Stimulated activated CD8-positive, alpha-beta memory T cell treated with anti-CD3 and anti-CD28 coated beads, Interleukin-2, amount 100 ng/mL, for 48 hours (primary cell): ENCODE data around the gene KIF17.
"Not testable (repeated sequence)": the region's sequence is repeated elsewhere in the genome, so short reads cannot be mapped to it uniquely, and the experiment has no call there.

Source experiments
- DNase-seq, 2 donors: peaks; one replicate each; pipeline ENCODE4 v3.0.0-alpha.2; 2020; ENCODE audit warnings: low read depth in 2 of 2

Gene KIF17

DNA sequence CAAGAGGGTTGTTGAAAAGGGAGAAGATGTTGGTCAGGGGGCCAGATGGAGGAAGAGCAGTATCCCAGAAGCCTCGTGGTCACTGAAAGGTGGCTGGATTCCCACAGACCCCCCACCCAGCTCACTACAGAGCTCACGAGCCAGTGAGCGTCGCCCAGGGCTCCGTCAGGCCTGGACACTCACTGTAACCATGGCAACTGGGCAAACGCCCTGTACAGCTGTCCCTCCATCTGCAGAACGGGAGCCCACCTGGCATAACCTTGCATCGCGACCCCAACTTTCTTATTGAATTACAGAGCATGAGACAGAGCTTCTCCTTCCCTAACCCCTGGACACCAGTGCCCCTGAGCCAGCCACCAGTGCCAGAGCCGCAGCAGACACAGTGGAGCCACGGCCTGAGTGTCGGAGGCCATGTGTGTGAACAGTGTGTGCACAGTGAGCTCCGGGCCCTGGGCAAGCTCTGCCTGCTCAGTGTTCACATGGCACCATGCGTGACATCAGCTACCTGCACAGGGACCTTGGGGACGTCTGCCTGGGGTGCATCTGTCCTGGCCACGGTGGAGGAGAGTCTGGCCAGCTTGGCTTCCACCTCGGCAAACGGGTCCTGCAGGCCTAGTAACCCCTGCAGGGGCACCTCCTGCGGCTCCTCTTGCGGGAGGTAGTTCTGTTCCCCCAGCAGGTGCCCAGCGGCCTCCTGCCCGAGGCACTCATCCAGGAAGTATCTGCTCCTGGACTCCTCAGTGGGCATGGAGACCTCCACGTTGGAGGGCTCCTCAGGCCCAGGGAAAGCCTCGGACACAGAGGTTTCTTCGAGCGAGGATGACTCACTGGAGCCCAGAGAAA, 30.7 kb downstream of the KIF17 start:
- no peak for DNase-seq

- DNase-seq: no peak
Measured at GRCh38 chr1:20685741-20686140, 32.1 kb downstream of the KIF17 start.

DNA sequence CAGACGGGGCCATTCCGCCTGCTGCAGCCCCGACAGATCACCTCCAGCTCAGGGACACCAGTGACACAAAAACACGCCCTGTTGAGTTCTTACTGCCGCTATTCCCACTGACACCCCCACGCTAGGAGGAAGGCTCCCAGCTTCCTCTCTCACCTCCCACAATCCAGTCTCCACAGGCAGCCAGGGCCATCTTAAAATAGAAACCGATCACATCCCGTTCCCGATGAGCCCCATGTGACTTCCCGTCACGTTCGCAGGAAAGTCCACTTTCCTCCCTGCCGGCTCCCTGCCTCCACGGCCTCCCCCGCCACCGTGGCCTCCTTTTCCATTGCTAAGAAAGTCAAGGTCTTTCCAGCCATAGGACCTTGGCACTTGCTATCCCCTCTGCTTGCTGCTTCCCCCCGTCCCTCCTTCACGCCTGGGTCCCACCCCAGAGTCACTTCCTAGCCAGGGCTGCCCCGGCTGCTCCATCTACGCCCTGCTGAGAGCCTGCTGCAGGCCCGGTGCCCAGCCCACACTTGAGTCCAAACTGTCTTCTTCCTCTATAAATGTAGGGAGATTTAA, 32.6 kb downstream of the KIF17 start:
- no peak for DNase-seq

DNA sequence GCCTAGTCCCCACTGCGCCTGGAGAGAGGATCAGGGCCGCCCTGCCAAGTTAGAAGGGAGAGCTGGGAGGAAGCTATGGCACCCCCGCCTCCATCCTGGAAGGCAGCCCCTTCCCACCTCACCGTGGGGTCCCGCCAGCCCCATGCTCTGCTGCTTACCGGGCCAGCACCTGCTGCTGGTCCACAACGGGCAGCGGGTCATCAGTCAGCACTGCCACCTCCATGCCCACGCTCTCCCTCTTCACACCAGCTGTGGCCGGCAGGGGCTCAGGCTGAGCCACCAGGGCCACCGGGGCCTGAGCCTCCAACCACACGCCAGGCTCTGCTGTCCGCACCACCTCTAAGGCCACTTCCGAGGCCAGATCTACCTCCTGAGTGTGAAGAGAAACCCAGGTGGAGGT, 33.2 kb downstream of the KIF17 start:
- DNase-seq: no peak

- DNase-seq: no peak
Measured at GRCh38 chr1:20684050-20684620, 33.7 kb downstream of the KIF17 start.

GRCh38 chr1:20683614-20684013, 34.2 kb downstream of the KIF17 start:
- no peak for DNase-seq

DNA sequence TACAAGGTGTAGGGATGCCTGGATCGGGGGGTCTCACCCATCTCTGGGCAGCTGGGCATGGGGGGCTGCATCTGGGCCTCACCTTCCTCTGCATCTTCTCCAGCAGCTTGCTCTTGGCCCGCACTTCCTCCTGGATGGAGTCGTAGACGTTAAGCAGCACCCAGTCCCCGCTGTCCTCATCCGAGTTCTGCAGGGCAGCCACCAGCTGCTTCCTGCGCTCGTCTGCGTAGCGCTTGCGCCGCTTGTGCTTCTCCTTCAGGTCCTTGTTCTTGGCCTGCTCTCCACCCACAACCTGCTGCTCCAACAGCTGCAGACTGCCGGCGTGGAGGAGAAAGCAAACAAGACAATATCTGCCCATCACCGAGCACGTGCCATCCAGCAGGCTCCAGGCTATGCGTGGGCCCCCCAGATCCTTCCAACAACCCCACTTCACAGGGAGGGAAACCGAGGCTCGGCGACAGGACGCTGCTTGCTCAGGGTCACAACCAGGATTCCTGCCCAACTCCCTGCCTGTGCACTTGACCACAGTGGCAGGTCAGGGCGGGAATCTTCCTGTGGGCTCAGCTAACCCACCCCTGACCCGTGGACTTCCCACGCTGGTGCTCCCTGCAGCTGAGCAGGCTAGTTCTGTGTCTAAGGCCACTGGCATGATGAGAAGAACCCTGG, 35.1 kb downstream of the KIF17 start:
- no peak for DNase-seq

GRCh38 chr1:20681999-20682398, 35.8 kb downstream of the KIF17 start:
- no peak for DNase-seq

GRCh38 chr1:20680269-20680668, 37.5 kb downstream of the KIF17 start:
- no peak for DNase-seq

DNA sequence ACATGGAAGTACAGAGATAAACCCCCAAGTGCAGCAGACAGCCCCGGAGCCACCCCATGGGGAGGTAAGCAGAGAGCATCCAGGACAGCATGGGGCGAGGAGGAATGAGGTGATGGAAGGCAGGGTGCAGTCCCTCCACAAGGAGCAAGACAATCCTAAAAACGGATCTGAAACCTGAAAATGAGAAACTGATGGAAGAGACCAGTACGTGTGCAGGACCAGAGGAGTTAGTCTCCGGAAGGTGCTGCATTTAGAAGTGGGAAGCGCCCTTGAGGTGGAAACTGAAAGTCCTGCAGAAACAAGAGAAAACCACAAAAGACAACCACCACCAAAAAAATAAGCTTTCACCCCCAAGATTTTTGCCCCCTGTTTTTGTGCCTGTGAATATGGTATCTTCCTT, 39.2 kb downstream of the KIF17 start:
- DNase-seq: no peak

- not testable (repeated sequence) for DNase-seq
Measured at GRCh38 chr1:20673626-20674025, 44.2 kb downstream of the KIF17 start.

DNA sequence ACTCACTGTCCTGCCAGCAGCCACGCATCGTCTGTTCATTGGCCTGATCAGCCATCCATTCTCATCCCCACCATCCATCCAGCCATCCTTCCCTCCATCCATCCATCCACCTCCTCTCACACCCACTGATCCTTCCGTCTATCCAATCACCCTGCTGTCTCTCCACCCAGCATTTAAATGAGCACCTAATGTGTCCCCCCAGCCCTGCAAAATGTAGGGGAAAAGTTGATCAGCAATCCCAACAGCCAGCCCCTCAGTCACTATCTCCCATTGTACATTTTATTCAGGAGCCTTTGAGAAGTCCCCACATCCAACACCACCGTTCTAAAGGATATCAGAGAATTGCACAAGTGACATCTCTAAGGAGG, 45.6 kb downstream of the KIF17 start:
- DNase-seq: no peak

DNA sequence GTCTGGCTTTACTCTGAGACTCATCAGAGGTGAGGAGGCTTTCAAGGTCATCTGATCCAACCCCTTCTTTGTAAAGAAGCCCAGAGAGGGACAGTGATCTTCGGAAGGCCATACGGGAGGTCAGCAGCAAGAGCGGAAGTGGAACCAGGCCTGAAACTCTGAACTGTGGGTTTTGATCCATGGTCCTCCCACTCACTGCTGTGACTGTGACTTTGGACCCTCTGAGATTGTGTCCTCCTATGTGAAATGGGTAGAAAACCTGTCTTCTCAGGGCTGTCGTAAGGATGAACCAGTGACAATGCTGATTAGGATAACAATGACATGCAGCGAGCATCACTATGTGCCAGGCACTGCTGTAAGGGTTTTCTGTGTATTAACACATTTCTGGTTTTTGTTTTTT, 46.9 kb downstream of the KIF17 start:
- no peak for DNase-seq

DNA sequence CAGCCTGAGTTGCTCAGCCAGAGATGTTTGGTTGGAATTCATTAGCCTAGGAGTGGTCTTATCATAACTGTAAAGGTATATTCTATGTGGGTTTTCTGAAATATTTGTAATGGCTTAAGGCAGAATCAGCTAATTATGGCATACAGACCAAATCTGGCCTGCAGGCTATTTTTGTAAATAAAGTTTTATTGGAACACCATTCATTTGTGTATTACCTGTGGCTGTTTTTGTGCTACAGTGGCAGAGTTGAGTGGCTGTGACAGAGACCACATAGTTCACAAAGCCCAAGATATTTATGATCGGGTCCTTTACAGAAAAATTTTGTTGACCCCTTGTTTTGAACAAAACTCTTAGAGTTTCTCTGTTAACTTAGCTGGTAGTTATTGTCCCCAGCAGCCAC, 49.2 kb downstream of the KIF17 start:
- no peak for DNase-seq

DNA sequence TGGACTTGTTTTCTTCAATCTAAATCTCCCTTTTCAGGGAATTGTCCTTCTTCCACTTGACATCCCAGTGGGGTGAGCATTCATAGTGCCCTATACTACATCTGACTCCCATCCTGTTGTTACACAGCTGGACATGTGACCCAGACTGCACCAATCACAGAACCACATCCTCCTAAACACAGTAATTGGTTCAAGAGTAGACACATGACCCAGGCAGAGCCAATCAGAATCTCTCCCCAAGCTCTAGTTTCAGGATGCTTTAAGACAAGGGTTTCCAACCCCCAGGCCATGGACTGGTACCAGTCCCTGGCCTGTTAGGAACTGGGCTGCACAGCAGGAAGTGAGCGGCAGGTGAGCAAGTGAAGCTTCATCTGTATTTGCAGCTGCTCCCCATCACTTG, 51.0 kb downstream of the KIF17 start:
- no peak for DNase-seq

DNA sequence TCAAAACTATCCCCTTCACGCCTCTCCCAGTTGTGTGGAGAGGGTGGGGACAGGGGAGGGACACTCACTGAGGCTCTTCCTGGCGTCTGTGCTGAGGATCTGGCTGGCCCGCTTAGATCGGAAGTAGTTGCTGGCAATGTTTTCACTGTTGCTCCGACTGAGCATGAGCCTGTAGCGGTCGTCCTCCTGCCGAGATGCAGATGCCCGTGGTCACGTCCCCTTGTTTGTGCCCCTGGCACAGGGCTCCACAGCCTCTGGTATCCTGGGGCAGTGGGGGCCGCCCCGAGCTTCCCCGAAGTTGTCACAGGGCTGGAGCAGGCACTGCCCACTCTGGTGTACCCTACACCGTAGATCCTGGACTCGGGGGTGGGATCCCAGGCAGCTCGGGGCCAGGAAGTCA, 51.7 kb downstream of the KIF17 start:
- no peak for DNase-seq

DNA sequence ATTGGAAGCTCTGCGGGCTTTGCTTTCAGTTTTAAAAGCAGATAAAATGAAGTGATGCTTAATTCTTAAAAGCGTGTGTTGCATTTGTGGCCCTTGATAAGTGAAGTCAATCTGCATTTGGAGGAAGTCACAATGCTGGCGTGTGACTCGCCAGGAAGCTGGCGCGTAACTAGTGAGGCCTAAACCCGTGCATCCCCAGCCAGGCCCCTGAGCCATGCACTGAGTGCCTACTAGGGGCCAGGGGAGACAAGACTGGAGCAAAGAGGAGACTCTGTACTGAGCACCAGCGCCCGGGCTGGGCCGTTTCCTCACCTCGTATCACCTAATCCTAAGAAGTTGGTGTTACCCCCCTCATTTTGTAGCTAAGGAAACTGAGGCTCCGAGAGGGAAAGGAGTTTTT, 52.1 kb downstream of the KIF17 start:
- no peak for DNase-seq

GRCh38 chr1:20663969-20664715, 53.7 kb downstream of the KIF17 start:
- DNase-seq: no peak

DNA sequence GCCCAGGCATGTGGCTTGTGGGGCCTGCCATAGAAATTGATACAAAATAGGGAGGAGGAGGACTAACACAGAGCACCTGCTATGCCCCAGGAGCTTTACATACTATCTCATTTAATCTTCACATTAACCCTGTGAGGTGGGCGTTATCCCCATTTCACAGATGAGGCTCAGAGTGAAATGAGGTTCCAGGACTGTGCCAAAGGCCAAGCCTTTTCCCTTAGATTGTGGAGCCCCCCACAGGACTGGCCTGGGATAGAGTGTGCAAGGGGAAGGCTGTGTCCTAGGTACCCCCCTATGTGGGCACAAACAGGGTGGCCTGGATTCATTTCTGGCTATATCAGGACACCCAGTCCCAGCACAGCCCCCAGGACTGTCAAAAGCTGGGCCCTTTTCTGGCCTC, 54.4 kb downstream of the KIF17 start:
- DNase-seq: no peak

DNA sequence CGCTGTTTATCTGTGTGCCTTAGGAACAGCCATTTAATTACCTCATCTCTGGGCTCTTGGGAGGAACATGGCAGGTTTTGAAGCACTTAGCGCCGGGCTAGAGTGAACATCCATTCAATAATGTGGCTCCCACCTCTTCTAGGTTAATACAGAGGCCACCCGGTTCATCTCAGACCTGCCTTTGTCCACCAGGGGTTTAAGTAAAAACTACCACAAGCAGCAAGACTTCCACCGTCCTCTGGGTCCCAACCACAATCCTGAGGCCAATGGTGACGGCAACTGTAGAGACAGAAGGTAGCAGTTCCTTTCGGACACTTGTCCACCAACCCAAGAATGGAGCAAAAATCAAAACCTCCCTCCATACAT, 55.7 kb downstream of the KIF17 start:
- DNase-seq: no peak

- peak; percentile 90 to 92 for DNase-seq
Measured at GRCh38 chr1:20661207-20662109, 56.3 kb downstream of the KIF17 start, which contains the start of gene DDOST. Gene DDOST, minus strand, starts transcription at chr1:20661369. Its CDS starts 19 bp downstream, at chr1:20661350.
